Keratinocyte (primary cell): ENCODE data around the gene SIK2. TPM values are rescaled to one million over a fixed set of nuclear protein-coding genes. Genes with fewer than 3 reads are reported as not detected.

Experiments
- DNase-seq: peaks from one replicate; pipeline ENCODE4 v3.0.0-alpha.2; 2011; ENCODE audit warnings: low read depth, missing footprints, low spot score
- FAIRE-seq: peaks from 2 replicates; lab custom pipeline; 2011; peaks lifted over from hg19 to GRCh38; lab: Jason Lieb, UNC
- H2AFZ ChIP-seq: 2 replicates; pipeline ENCODE4 v1.6.0; 2012; ENCODE audit warnings: low read length, control low read depth, inconsistent platforms; ENCODE audit not compliant: control insufficient read depth
- H3K27ac ChIP-seq: 2 replicates; pipeline ENCODE4 v1.5.1; 2011; ENCODE audit warnings: low read length; ENCODE audit not compliant: control insufficient read depth, insufficient read depth
- H3K27me3 ChIP-seq: 3 replicates; pipeline ENCODE4 v1.6.0; 2011; ENCODE audit warnings: low read length; ENCODE audit not compliant: control insufficient read depth, insufficient read depth; ENCODE audit errors: extremely low read depth
- H3K36me3 ChIP-seq, 2 experiments: 2 replicates in 1 of 2; 3 replicates in 1 of 2; pipeline ENCODE4 v1.5.1; 2011; ENCODE audit warnings: low read length in 2 of 2, mild to moderate bottlenecking in 1 of 2; ENCODE audit not compliant: control insufficient read depth in 2 of 2, insufficient read depth in 2 of 2; ENCODE audit errors: extremely low read depth in 1 of 2
- H3K4me1 ChIP-seq: 3 replicates; pipeline ENCODE4 v1.5.1; 2011; ENCODE audit warnings: low read length; ENCODE audit not compliant: control insufficient read depth, insufficient read depth; ENCODE audit errors: extremely low read depth
- H3K4me2 ChIP-seq: 3 replicates; pipeline ENCODE4 v1.6.0; 2011; ENCODE audit warnings: low read depth, low read length; ENCODE audit not compliant: control insufficient read depth, insufficient read depth; ENCODE audit errors: extremely low read depth
- H3K4me3 ChIP-seq, 3 experiments: fragments of 200-600 bp in 1 of 3; sonication (generic) in 1 of 3; 2 replicates in 2 of 3; 3 replicates in 1 of 3; pipeline ENCODE4 v1.5.1; 2011 to 2016; ENCODE audit warnings: low read length in 3 of 3, mild to moderate bottlenecking in 3 of 3, control low read depth in 2 of 3, inconsistent platforms in 1 of 3, low read depth in 1 of 3, mixed read lengths in 1 of 3, mixed run types in 1 of 3, moderate library complexity in 1 of 3; ENCODE audit not compliant: control insufficient read depth in 2 of 3, insufficient read depth in 2 of 3; ENCODE audit errors: extremely low read depth in 1 of 3
- H3K79me2 ChIP-seq: 2 replicates; pipeline ENCODE4 v1.6.0; 2012; ENCODE audit warnings: low read length; ENCODE audit not compliant: control insufficient read depth, insufficient read depth
- H3K9ac ChIP-seq: 3 replicates; pipeline ENCODE4 v1.6.0; 2011; ENCODE audit warnings: low read length; ENCODE audit not compliant: control insufficient read depth, insufficient read depth; ENCODE audit errors: extremely low read depth
- H3K9me1 ChIP-seq: 3 replicates; pipeline ENCODE4 v1.6.0; 2011; ENCODE audit warnings: low read length; ENCODE audit not compliant: control insufficient read depth, insufficient read depth; ENCODE audit errors: extremely low read depth
- H3K9me3 ChIP-seq: 2 replicates; pipeline ENCODE4 v1.5.1; 2012; ENCODE audit warnings: low read depth, low read length; ENCODE audit not compliant: control insufficient read depth
- H4K20me1 ChIP-seq: 3 replicates; pipeline ENCODE4 v1.6.0; 2011; ENCODE audit warnings: low read length; ENCODE audit not compliant: control insufficient read depth, insufficient read depth; ENCODE audit errors: extremely low read depth
- CTCF ChIP-seq, 3 experiments: IDR thresholded peaks in 1 of 3; conservative IDR thresholded peaks in 1 of 3; optimal IDR thresholded peaks in 1 of 3; 2 replicates in 2 of 3; 3 replicates in 1 of 3; pipeline versions ENCODE3 to v1.5.1; 2011; ENCODE audit warnings: low read length in 3 of 3, mild to moderate bottlenecking in 3 of 3, moderate library complexity in 2 of 3, control low read depth in 1 of 3, inconsistent platforms in 1 of 3; ENCODE audit not compliant: insufficient read depth in 2 of 3; ENCODE audit errors: extremely low read depth in 1 of 3
- EZH2 ChIP-seq: IDR thresholded peaks from one replicate; pipeline ENCODE4 v1.6.1; 2012; ENCODE audit warnings: inconsistent platforms, mild to moderate bottlenecking, low read length, moderate library complexity
- dilution Hi-C: fragments of 300-500 bp; cut with MboI; formaldehyde crosslinking; loops from one replicate; pipeline ENCODE4 v1.7.0; 2020; ENCODE audit warnings: low sequenced_read_pairs; ENCODE audit not compliant: extremely low pct_ligation_motif_present
- polyA plus RNA-seq, 5 experiments: library from polyadenylated mRNA; depleted of rRNA in 3 of 5; stranded (reverse) in 3 of 5; stranded (forward) in 1 of 5; unstranded in 1 of 5; fragments of >200 nt; gene quantifications; 1 replicate in 1 of 5; 2 replicates in 3 of 5; 3 replicates in 1 of 5; pipeline versions ENCODE4 v1.2.1 to v1.2.3, GENCODE V29; 2011 to 2012; ENCODE audit warnings: missing spikeins in 2 of 5, low read depth in 1 of 5, low replicate concordance in 1 of 5

The SIK2 gene
- polyA plus RNA-seq, 1 donor (not counting 4 experiments of a cell fraction or from before 2014, with no cell fraction given) = 10.0 TPM

GRCh38 chr11:111725621-111726020 lies 123.4 kb downstream of the SIK2 start:
- Histone ChIP-seq H3K9ac (no peak overlapping the region), H2AFZ (no peak overlapping the region), H3K27me3 (no peaks in the 10 kb centered on the region), H3K4me2 (no peak overlapping the region), H4K20me1 (no peaks in the 10 kb centered on the region), H3K79me2 (no peaks in the 10 kb centered on the region), H3K4me1 (no peaks in the 10 kb centered on the region), H3K36me3 (peaks cover 19 to 25% of the 10 kb centered on the region in 2 experiments), H3K9me3 (no peaks in the 10 kb centered on the region), H3K27ac (no peak overlapping the region), H3K9me1 (no peaks in the 10 kb centered on the region), H3K4me3 (no peak overlapping the region)
- dilution Hi-C loops = no loop called here
- no peak for DNase-seq
- no peak for TF ChIP-seq CTCF (optimal IDR thresholded peaks at IDR 0.05 in 1 of 3, IDR thresholded peaks at IDR 0.05 in 1 of 3, conservative IDR thresholded peaks at IDR 0.05 in 1 of 3; ENCODE audit: extremely low read depth in 1 of 3, insufficient read depth in 2 of 3, low read length in 3 of 3)
- no peak for TF ChIP-seq EZH2
- no peak for FAIRE-seq

GRCh38 chr11:111726301-111726713 lies 124.1 kb downstream of the SIK2 start:
- no peak overlapping the region for H3K4me3 ChIP-seq
- H3K9ac ChIP-seq = no peak overlapping the region
- DNase-seq = no peak
- H3K4me1 ChIP-seq = peaks cover 5% of the 10 kb centered on the region
- H2AFZ ChIP-seq = no peak overlapping the region
- dilution Hi-C loops = no loop called here
- FAIRE-seq = no peak
- H3K4me2 ChIP-seq = no peak overlapping the region
- H3K27ac ChIP-seq = no peak overlapping the region
- no peaks in the 10 kb centered on the region for H3K27me3 ChIP-seq
- peaks cover 13 to 20% of the 10 kb centered on the region in 2 experiments for H3K36me3 ChIP-seq
- no peaks in the 10 kb centered on the region for H3K79me2 ChIP-seq
- no peaks in the 10 kb centered on the region for H3K9me1 ChIP-seq
- no peaks in the 10 kb centered on the region for H3K9me3 ChIP-seq
- no peaks in the 10 kb centered on the region for H4K20me1 ChIP-seq
- no peak for TF ChIP-seq EZH2
- TF ChIP-seq CTCF (optimal IDR thresholded peaks at IDR 0.05 in 1 of 3, IDR thresholded peaks at IDR 0.05 in 1 of 3, conservative IDR thresholded peaks at IDR 0.05 in 1 of 3; ENCODE audit: extremely low read depth in 1 of 3, insufficient read depth in 2 of 3, low read length in 3 of 3) = no peak
